ENCODE results near the gene NIPAL4.

NIPAL4 gene

GRCh38 chr5:157486221-157486681 lies 26.2 kb downstream of the NIPAL4 start:
- DNase-seq: no peak

- no peak for DNase-seq
Measured at GRCh38 chr5:157486861-157487260, 26.8 kb downstream of the NIPAL4 start.

- DNase-seq: no peak
Measured at GRCh38 chr5:157487358-157487757, 27.3 kb downstream of the NIPAL4 start.

GRCh38 chr5:157491471-157491995 lies 31.5 kb downstream of the NIPAL4 start:
- no peak for DNase-seq

- DNase-seq: no peak
Measured at GRCh38 chr5:157492886-157493285, 32.9 kb downstream of the NIPAL4 start.

GRCh38 chr5:157494178-157494832 lies 34.3 kb downstream of the NIPAL4 start:
- DNase-seq: no peak

GRCh38 chr5:157496864-157497263 lies 36.9 kb downstream of the NIPAL4 start:
- no peak for DNase-seq

GRCh38 chr5:157497875-157498611 lies 38.0 kb downstream of the NIPAL4 start:
- no peak for DNase-seq

- no peak for DNase-seq
Measured at GRCh38 chr5:157502143-157502647, 42.2 kb downstream of the NIPAL4 start.

- no peak for DNase-seq
Measured at GRCh38 chr5:157504053-157504452, 44.0 kb downstream of the NIPAL4 start.

- DNase-seq: no peak
Measured at GRCh38 chr5:157505496-157505895, 45.5 kb downstream of the NIPAL4 start.

GRCh38 chr5:157506066-157506590 lies 46.1 kb downstream of the NIPAL4 start:
- DNase-seq: no peak

GRCh38 chr5:157506981-157507780 lies 47.2 kb downstream of the NIPAL4 start:
- DNase-seq: no peak

GRCh38 chr5:157509093-157509492 lies 49.1 kb downstream of the NIPAL4 start:
- no peak for DNase-seq

GRCh38 chr5:157509587-157509986 lies 49.6 kb downstream of the NIPAL4 start:
- DNase-seq: no peak

GRCh38 chr5:157510682-157511081 lies 50.7 kb downstream of the NIPAL4 start:
- DNase-seq: no peak

- peak; percentile 48 for DNase-seq
Measured at GRCh38 chr5:157511651-157512644, 51.9 kb downstream of the NIPAL4 start.

GRCh38 chr5:157513182-157513581 lies 53.2 kb downstream of the NIPAL4 start:
- no peak for DNase-seq

- DNase-seq: no peak
Measured at GRCh38 chr5:157514974-157515373, 55.0 kb downstream of the NIPAL4 start.

- DNase-seq: peak; percentile 74
Measured at GRCh38 chr5:157516006-157516405, 56.0 kb downstream of the NIPAL4 start.

GRCh38 chr5:157516626-157517325 lies 56.8 kb downstream of the NIPAL4 start:
- no peak for DNase-seq

All from stimulated activated CD4-positive, alpha-beta T cell treated with anti-CD3 and anti-CD28 coated beads, Interleukin-1b, Interleukin-23, amount 100 ng/mL, for 48 hours (primary cell).